GM19043 (cell line): ENCODE data around the gene NTM.
"Not testable (repeated sequence)": the region's sequence is repeated elsewhere in the genome, so short reads cannot be mapped to it uniquely, and the experiment has no call there.

Source experiments
- ATAC-seq: cut with Tn5 transposase; IDR thresholded peaks from one replicate; pipeline ENCODE4 v1.9.1; 2021; ENCODE audit warnings: low read depth; ENCODE audit not compliant: unreplicated experiment

Gene NTM

GRCh38 chr11:131370090-131370751 lies at the start of gene NTM:
Gene NTM (plus strand): TSS chr11:131370615.
- ATAC-seq, result no peak

GRCh38 chr11:131324921-131325570 lies 45.4 kb upstream of the NTM start:
- no peak for ATAC-seq

- no peak for ATAC-seq
These were observed 43.6 kb upstream of the NTM start for GRCh38 chr11:131326829-131327228.

GRCh38 chr11:131327421-131327820 lies 43.0 kb upstream of the NTM start:
- ATAC-seq, result no peak

- ATAC-seq, result no peak
These were observed 41.6 kb upstream of the NTM start for GRCh38 chr11:131328843-131329242.

GRCh38 chr11:131331010-131331409 lies 39.4 kb upstream of the NTM start:
- ATAC-seq, result no peak

GRCh38 chr11:131331546-131331945 lies 38.9 kb upstream of the NTM start:
- ATAC-seq, result no peak

GRCh38 chr11:131334601-131335000 lies 35.8 kb upstream of the NTM start:
- no peak for ATAC-seq

- ATAC-seq, result not testable (repeated sequence)
These were observed 28.5 kb upstream of the NTM start for GRCh38 chr11:131341900-131342299.

- not testable (repeated sequence) for ATAC-seq
These were observed 28.0 kb upstream of the NTM start for GRCh38 chr11:131342442-131342841.

- ATAC-seq, result no peak
These were observed 25.0 kb upstream of the NTM start for GRCh38 chr11:131345406-131345805.

GRCh38 chr11:131349368-131350086 lies 20.9 kb upstream of the NTM start:
- ATAC-seq, result no peak

GRCh38 chr11:131350872-131351271 lies 19.5 kb upstream of the NTM start:
- no peak for ATAC-seq

GRCh38 chr11:131351848-131352247 lies 18.6 kb upstream of the NTM start:
- ATAC-seq, result no peak

GRCh38 chr11:131353766-131354165 lies 16.6 kb upstream of the NTM start:
- ATAC-seq, result no peak

- ATAC-seq, result no peak
These were observed 16.1 kb upstream of the NTM start for GRCh38 chr11:131354251-131354701.

- ATAC-seq, result no peak
These were observed 14.2 kb upstream of the NTM start for GRCh38 chr11:131356206-131356605.

GRCh38 chr11:131365329-131365930 lies 5.0 kb upstream of the NTM start:
- no peak for ATAC-seq

GRCh38 chr11:131370901-131371790 lies 731 bp downstream of the NTM start:
- ATAC-seq, result no peak

- no peak for ATAC-seq
These were observed 1.3 kb downstream of the NTM start for GRCh38 chr11:131371791-131372104.
